ENCODE data around the gene TMEM247.

Gene TMEM247

GRCh38 chr2:46436800-46437199 is 42.6 kb upstream of the TMEM247 start:
- no peak for TF ChIP-seq CTCF (IDR thresholded peaks at IDR 0.05; ENCODE audit: low read depth, low read length, missing control alignments)
- H3K4me3 ChIP-seq (ENCODE audit: low read depth, low read length) = no peak overlapping the region
- no peak for DNase-seq (ENCODE audit: low read depth)

GRCh38 chr2:46438102-46438501 is 41.3 kb upstream of the TMEM247 start:
- no peak for TF ChIP-seq CTCF (IDR thresholded peaks at IDR 0.05; ENCODE audit: low read depth, low read length, missing control alignments)
- no peak for DNase-seq (ENCODE audit: low read depth)
- no peak overlapping the region for H3K4me3 ChIP-seq (ENCODE audit: low read depth, low read length)

- DNase-seq (ENCODE audit: low read depth) = no peak
- no peak overlapping the region for H3K4me3 ChIP-seq (ENCODE audit: low read depth, low read length)
- no peak for TF ChIP-seq CTCF (IDR thresholded peaks at IDR 0.05; ENCODE audit: low read depth, low read length, missing control alignments)
Measured at GRCh38 chr2:46438794-46439193, 40.6 kb upstream of the TMEM247 start.

- no peak for TF ChIP-seq CTCF (IDR thresholded peaks at IDR 0.05; ENCODE audit: low read depth, low read length, missing control alignments)
- no peak for DNase-seq (ENCODE audit: low read depth)
- no peak overlapping the region for H3K4me3 ChIP-seq (ENCODE audit: low read depth, low read length)
Measured at GRCh38 chr2:46439582-46439981, 39.8 kb upstream of the TMEM247 start.

GRCh38 chr2:46441838-46442712 is 37.3 kb upstream of the TMEM247 start:
- DNase-seq (ENCODE audit: low read depth) = no peak
- TF ChIP-seq CTCF (IDR thresholded peaks at IDR 0.05; ENCODE audit: low read depth, low read length, missing control alignments) = no peak

GRCh38 chr2:46444732-46445131 is 34.6 kb upstream of the TMEM247 start:
- no peak overlapping the region for H3K4me3 ChIP-seq (ENCODE audit: low read depth, low read length)
- DNase-seq (ENCODE audit: low read depth) = no peak
- TF ChIP-seq CTCF (IDR thresholded peaks at IDR 0.05; ENCODE audit: low read depth, low read length, missing control alignments) = no peak

More at GRCh38 chr2:46441838-46442712, 37.3 kb upstream of the TMEM247 start:
- no peak overlapping the region for H3K4me3 ChIP-seq (ENCODE audit: low read depth, low read length)

- no peak for TF ChIP-seq CTCF (IDR thresholded peaks at IDR 0.05; ENCODE audit: low read depth, low read length, missing control alignments)
Measured at GRCh38 chr2:46445556-46445955, 33.8 kb upstream of the TMEM247 start.

More at GRCh38 chr2:46445556-46445955, 33.8 kb upstream of the TMEM247 start:
- H3K4me3 ChIP-seq (ENCODE audit: low read depth, low read length) = no peak overlapping the region
- DNase-seq (ENCODE audit: low read depth) = no peak

Data from GM12864 (cell line).